OCI-LY7 (cell line): Measurements from ENCODE around the gene FAM90A1.
"Not testable (repeated sequence)": the region's sequence is repeated elsewhere in the genome, so short reads cannot be mapped to it uniquely, and the experiment has no call there.

Source experiments
- CTCF ChIP-seq: fragments of 200-600 bp; sonication (generic); conservative IDR thresholded peaks from 2 replicates; pipeline ENCODE4 v1.5.1; 2014; ENCODE audit warnings: mild to moderate bottlenecking, antibody characterized with exemption, low read length, moderate library complexity, mixed read lengths
- EZH2phosphoT487 ChIP-seq: fragments of 200-600 bp; sonication (generic); IDR thresholded peaks from 2 replicates; pipeline ENCODE4 v1.6.1; 2018; ENCODE audit warnings: low read depth, borderline replicate concordance, mild to moderate bottlenecking, mixed run types, antibody characterized with exemption, low read length, moderate library complexity, mixed read lengths

- not testable (repeated sequence) for TF ChIP-seq CTCF, EZH2phosphoT487
Observed at GRCh38 chr12:8237031-8237430, 9.6 kb upstream of the FAM90A1 start.
